GM18909 (cell line): Measurements from ENCODE around the gene KCNMB1.

Source experiments
- ATAC-seq: cut with Tn5 transposase; IDR thresholded peaks from one replicate; pipeline ENCODE4 v1.9.1; 2021; ENCODE audit warnings: mild to moderate bottlenecking; ENCODE audit not compliant: unreplicated experiment, poor library complexity

KCNMB1 gene

GRCh38 chr5:170416526-170416925, 27.4 kb upstream of the KCNMB1 start:
- no peak for ATAC-seq

- no peak for ATAC-seq
These were observed 25.6 kb upstream of the KCNMB1 start for GRCh38 chr5:170414786-170415185.

- ATAC-seq: no peak
These were observed 24.7 kb upstream of the KCNMB1 start for GRCh38 chr5:170413897-170414296.

GRCh38 chr5:170411100-170411499, 21.9 kb upstream of the KCNMB1 start:
- ATAC-seq: no peak

- ATAC-seq: no peak
These were observed 21.2 kb upstream of the KCNMB1 start for GRCh38 chr5:170410401-170410800.

- no peak for ATAC-seq
These were observed 19.9 kb upstream of the KCNMB1 start for GRCh38 chr5:170408877-170409660.

- ATAC-seq: no peak
These were observed 19.1 kb upstream of the KCNMB1 start for GRCh38 chr5:170408226-170408625.

GRCh38 chr5:170407062-170407461, 17.9 kb upstream of the KCNMB1 start:
- no peak for ATAC-seq

- ATAC-seq: no peak
These were observed 16.6 kb upstream of the KCNMB1 start for GRCh38 chr5:170405817-170406216.

- ATAC-seq: no peak
These were observed 15.2 kb upstream of the KCNMB1 start for GRCh38 chr5:170404398-170404797.

- ATAC-seq: no peak
These were observed 14.5 kb upstream of the KCNMB1 start for GRCh38 chr5:170403675-170404074.

- ATAC-seq: no peak
These were observed 13.3 kb upstream of the KCNMB1 start for GRCh38 chr5:170402508-170402907.

GRCh38 chr5:170397059-170397458, 7.9 kb upstream of the KCNMB1 start:
- no peak for ATAC-seq

GRCh38 chr5:170393958-170394357, 4.8 kb upstream of the KCNMB1 start:
- no peak for ATAC-seq

- ATAC-seq: no peak
These were observed 4.1 kb upstream of the KCNMB1 start for GRCh38 chr5:170393235-170393634.

GRCh38 chr5:170390472-170390871, 1.3 kb upstream of the KCNMB1 start:
- ATAC-seq: no peak

GRCh38 chr5:170389550-170389892, 354 bp upstream of the KCNMB1 start:
- ATAC-seq: no peak

- ATAC-seq: no peak
These were observed 1.2 kb downstream of the KCNMB1 start for GRCh38 chr5:170387775-170388639.

GRCh38 chr5:170386743-170387395, 2.3 kb downstream of the KCNMB1 start:
- no peak for ATAC-seq

GRCh38 chr5:170383227-170383626, 5.9 kb downstream of the KCNMB1 start:
- ATAC-seq: no peak

GRCh38 chr5:170382790-170383189, 6.4 kb downstream of the KCNMB1 start:
- no peak for ATAC-seq
